NCI-H69 (cell line): ENCODE measurements around the gene PDCD4.

Experiments
- DNase-seq: peaks from one replicate; lab custom pipeline; 2025; lab: John Stamatoyannopoulos, UW

The PDCD4 gene

DNA sequence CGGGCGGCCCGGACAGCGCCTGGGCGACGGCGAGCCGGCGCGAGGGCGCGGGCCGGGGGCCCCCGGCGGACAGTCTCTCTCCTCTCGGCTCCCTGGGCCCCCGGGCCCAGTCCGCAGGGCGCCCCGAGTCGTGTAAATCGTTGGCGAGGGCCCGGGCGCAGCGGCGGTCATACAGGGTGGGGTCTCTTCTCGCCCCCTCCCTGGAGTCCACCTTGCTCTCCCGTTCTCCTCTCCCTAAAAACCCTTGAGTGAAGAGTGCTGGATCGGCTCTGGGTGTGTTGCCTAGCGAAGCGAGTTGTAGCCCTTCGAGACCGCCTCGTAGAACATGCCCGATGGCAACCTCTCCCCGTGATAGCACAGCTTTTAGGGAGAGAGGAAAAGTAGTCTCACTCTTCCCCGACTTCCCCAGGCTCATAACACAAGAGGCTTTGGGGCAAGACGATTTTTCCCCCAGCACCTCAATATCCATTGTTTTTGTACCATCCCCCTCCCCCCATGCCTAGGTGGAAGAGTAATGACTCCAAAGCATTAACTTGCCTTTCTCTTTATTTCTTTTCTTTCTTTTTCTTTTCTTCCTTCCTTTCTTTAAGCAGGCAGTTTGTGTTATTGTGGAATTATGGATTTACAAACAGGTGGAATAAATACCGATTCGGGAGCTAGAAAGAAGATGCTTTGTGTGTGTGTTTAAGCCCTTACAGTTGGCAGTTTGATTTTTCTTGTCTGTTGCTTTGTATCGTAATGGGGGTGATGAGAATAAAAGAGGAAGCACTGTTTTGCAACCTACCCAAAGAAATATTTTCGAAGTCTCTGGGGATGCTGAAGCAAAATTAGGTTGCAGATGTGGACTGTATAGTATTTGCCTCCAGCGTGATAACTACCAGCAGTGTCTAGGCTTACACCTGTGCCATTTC, 48.5 kb downstream of the PDCD4 start:
- peak; percentile 78 for DNase-seq

- DNase-seq: no peak
These were observed 52.2 kb downstream of the PDCD4 start for GRCh38 chr10:110923856-110924493.

DNA sequence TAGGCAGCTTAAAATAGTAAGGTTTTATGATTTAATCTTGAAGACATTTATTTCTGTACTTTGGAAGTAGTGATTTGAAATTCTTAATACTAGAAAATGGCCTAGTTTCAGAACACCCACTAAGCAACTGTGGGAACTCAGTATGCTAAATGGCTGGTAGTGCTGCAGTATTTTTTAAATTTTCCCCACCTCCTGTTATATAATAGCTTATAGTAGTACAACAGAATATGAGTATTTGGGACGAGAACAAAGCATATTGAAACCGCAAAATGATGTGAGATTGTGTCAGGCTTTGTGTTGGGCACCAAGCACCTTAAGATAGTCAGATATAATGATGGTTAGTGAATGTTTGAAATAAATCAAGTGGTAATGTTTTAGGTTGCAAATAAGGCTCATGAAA, 55.7 kb downstream of the PDCD4 start:
- DNase-seq: no peak

DNA sequence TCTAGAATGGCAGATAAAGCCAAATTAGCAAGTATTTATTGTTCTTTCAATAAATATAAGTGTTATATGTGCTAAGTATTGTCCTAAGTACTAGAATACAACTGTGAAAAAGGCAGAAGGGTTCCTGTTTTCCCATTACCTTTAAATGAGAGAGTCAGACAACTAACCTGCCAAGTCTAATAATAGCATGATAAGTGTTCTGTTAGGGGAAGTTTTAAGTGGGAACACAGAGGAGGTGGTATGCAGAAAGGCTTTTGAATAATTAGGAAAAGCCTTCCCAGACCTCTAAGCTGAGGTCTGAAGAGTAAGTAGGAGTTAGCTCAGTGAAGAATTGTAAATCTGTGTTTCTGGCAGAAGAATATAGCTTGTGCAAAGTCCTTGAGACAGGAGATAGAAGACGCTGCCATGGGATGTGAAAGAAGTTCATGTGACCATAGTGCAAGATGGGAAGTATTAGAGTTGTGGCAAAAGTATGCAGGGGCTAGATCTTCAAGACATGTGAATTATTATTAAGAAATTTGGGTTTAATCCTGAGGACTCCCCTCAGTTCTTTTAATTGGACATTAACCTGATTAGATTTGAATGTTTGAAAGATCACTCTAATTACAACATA, 60.1 kb downstream of the PDCD4 start:
- no peak for DNase-seq

- DNase-seq: no peak
These were observed 60.9 kb downstream of the PDCD4 start for GRCh38 chr10:110932505-110933180.

- DNase-seq: no peak
These were observed 65.0 kb downstream of the PDCD4 start for GRCh38 chr10:110936757-110937156.

GRCh38 chr10:110939419-110939818, 67.7 kb downstream of the PDCD4 start:
- DNase-seq: no peak

- DNase-seq: peak; percentile 9
These were observed 73.2 kb downstream of the PDCD4 start for GRCh38 chr10:110944792-110945396.

DNA sequence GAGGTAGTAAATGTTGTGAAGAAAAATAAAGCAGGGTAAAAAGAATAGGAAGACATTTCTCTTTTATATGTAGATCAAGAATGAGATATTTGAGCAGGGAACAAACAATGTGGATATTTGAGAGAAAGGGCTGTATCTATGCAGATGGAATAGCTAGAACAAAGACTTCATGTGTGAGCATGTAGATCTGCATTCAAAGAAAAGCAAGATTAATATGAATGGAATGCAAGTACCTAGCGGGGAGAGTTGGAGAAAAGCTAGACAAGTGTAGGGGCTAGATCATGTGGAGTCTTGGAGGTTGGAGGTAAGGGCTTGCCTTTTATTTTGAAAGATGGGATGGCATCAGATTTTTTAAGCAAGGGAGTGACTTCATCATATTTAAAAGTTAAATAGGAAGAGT, 74.8 kb downstream of the PDCD4 start:
- DNase-seq: no peak

DNA sequence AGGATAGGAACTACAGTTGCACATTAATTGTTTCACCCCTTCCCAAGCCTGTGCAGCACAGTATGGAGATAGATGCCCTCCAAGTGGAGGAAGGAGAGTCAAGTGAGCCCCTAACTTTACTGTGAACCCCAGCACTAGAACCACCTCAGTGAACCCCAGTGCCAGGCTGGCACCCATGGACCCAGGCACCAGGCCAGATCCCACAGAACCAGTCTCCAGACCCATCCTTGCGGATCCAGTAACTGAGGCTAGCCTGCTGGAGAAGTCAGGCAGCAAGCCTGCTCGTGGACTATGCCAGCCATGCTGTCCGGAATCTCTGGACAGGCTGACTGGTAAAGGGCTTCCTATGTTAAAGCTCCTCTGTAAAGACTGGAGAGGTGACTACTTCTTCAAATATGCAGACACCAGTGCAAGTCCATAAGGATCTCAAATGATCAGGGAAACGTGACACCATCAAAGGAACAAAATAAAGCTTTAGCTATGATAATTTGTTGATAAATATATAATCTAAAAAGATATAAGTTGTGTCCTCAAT, 75.4 kb downstream of the PDCD4 start:
- no peak for DNase-seq
